Aorta (tissue), 5 donors: ENCODE data around the gene KCNAB2. TPM values are rescaled to one million over a fixed set of nuclear protein-coding genes. Genes with fewer than 3 reads are reported as not detected.

Source experiments
- ATAC-seq: fragments of 200-7000 bp; cut with Tn5 transposase; one replicate; pipeline ENCODE4 v1.9.1; 2022; ENCODE audit warnings: moderate library complexity; ENCODE audit not compliant: low FRiP score
- DNase-seq, 2 donors: peaks; one replicate each; pipeline ENCODE4 v3.0.0-alpha.2; 2020
- H3K27ac ChIP-seq, 2 donors: one replicate each; pipeline ENCODE4 v1.5.1; 2013; ENCODE audit warnings: low read length in 2 of 2, mild to moderate bottlenecking in 2 of 2, moderate library complexity in 2 of 2, control low read depth in 1 of 2, inconsistent platforms in 1 of 2, low read depth in 1 of 2
- H3K27me3 ChIP-seq, 2 donors: one replicate each; pipeline ENCODE4 v1.6.1; 2013; ENCODE audit warnings: control low read depth in 1 of 2, low read length in 1 of 2, mild to moderate bottlenecking in 1 of 2, moderate library complexity in 1 of 2; ENCODE audit not compliant: insufficient read depth in 2 of 2, control insufficient read depth in 1 of 2
- H3K36me3 ChIP-seq, 2 donors: one replicate each; pipeline ENCODE4 v1.6.1; 2013; ENCODE audit warnings: control low read depth in 1 of 2, low read length in 1 of 2, mild to moderate bottlenecking in 1 of 2; ENCODE audit not compliant: insufficient read depth in 2 of 2, control insufficient read depth in 1 of 2
- H3K4me1 ChIP-seq, 2 donors: one replicate each; pipeline ENCODE4 v1.6.1; 2013; ENCODE audit warnings: low read length in 2 of 2, control low read depth in 1 of 2, mild to moderate bottlenecking in 1 of 2, moderate library complexity in 1 of 2; ENCODE audit not compliant: insufficient read depth in 2 of 2, control insufficient read depth in 1 of 2
- H3K4me3 ChIP-seq, 2 donors: one replicate each; pipeline ENCODE4 v1.5.1; 2013; ENCODE audit warnings: low read length in 2 of 2, control low read depth in 1 of 2, mild to moderate bottlenecking in 1 of 2
- H3K9me3 ChIP-seq: one replicate; pipeline ENCODE4 v1.6.1; 2013; ENCODE audit warnings: mild to moderate bottlenecking, low read length; ENCODE audit not compliant: control insufficient read depth
- WGBS, 2 donors: extraction: QIAGEN DNeasy Blood & Tissue Kit; methylation state at CpG; one replicate each; pipeline ENCODE4 v1.1.7; 2013; 5-methylcytosine and 5-hydroxymethylcytosine counted together
- intact Hi-C, 2 donors: fragments of 100-400 bp; cut with DNase I; formaldehyde crosslinking; loops; one replicate each; pipeline versions ENCODE4 v1.14.2 to v1.15.0; 2022
- polyA plus RNA-seq, 2 donors: library from polyadenylated mRNA; stranded (reverse); fragments of 200-250 nt; gene quantifications; one replicate each; pipeline ENCODE4 v1.2.3, GENCODE V29; 2013
- total RNA-seq, 2 donors: library from RNA; stranded (reverse); fragmentation: NEBNext Ultra II Directional; extraction: Animal tissue kit (Norgen Biotek cat#: 25700); gene quantifications; one replicate each; pipeline ENCODE4 v1.2.1, GENCODE V29; 2021
- donor health status: healthy with polysubstance abuse.
- donor health status: Bipolar disorder and iron deficiency.
- donor health status: DM: no; HTN: no; CAD: no.
- donor health status: DM: no; HTN: no; CAD: no.
- donor health status: DM: yes; HTN: yes; CAD: no.

The KCNAB2 gene
- total and polyA plus RNA-seq, 4 donors = 5.5 to 36.2 (median 11.9) TPM

GRCh38 chr1:6044481-6045109 lies 1.1 kb upstream of the KCNAB2 start:
- no peaks in the 10 kb centered on the region for H3K27me3 ChIP-seq
- DNase-seq (no peak), ATAC-seq (no peak)
- intact Hi-C loops = no loop called here
- H3K36me3 ChIP-seq = no peaks in the 10 kb centered on the region
- H3K9me3 ChIP-seq = no peaks in the 10 kb centered on the region
- H3K4me1 ChIP-seq = no peaks in the 10 kb centered on the region
- no peak overlapping the region for H3K27ac ChIP-seq
- no peak overlapping the region for H3K4me3 ChIP-seq
- WGBS, 2 donors = 73 to 82% methylated on average over 11 of the region's 11 CpGs

DNA sequence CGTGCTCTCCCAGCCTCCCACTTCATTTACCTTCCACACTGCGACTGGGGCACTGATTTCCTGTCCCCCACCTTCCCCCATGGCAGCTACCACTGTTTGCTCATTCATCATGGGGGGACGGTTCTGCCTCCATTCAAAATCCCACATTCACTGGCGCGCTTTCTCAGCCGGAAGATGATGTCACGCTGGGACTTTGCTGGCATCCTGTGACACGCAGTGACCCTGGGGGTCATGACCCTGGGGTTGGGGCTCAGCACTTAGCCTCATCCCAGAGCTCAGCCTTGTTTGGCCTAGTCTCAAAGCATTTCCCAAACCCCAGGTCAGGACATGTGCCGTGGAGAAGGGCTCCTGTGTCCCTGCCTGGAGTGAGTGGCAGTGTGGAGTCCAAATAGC lies 582 bp upstream of the KCNAB2 start:
- WGBS, 2 donors = 44 to 52% methylated on average over 9 of the region's 9 CpGs
- intact Hi-C loops = no loop called here
- no peak for ATAC-seq

DNA sequence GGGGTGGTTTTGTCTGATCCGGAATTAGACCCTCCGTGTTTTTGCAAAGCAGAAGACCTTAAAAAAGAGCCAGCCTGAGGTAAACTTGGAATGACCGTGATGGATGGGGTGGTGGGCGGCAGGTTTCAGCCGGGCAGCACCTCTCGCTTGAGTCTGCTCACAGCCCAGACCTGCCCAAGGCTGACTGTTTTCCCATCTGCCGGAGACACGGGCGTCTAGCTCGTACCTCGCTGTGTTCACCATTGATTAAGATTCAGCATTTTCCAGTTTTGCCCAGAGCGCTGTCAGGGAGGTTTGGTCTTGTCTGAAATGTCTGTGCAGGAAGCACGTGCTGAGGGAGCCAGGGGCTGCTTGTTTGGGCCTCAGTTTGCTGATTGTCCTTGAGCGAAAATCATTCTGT lies 591 bp downstream of the KCNAB2 start:
- no peaks in the 10 kb centered on the region for H3K36me3 ChIP-seq
- ATAC-seq (no peak), DNase-seq (no peak)
- no peak overlapping the region for H3K4me3 ChIP-seq
- no peaks in the 10 kb centered on the region for H3K27me3 ChIP-seq
- intact Hi-C loops = no loop called here
- no peaks in the 10 kb centered on the region for H3K4me1 ChIP-seq
- H3K9me3 ChIP-seq = no peaks in the 10 kb centered on the region
- no peak overlapping the region for H3K27ac ChIP-seq
- 62 to 65% methylated on average over 14 of the region's 14 CpGs for WGBS, 2 donors

More for the DNA sequence above, 582 bp upstream of the KCNAB2 start:
- Histone ChIP-seq H3K9me3 (no peaks in the 10 kb centered on the region), H3K4me3 (no peak overlapping the region), H3K27me3 (no peaks in the 10 kb centered on the region), H3K27ac (no peak overlapping the region), H3K4me1 (no peaks in the 10 kb centered on the region), H3K36me3 (no peaks in the 10 kb centered on the region)
- no peak for DNase-seq

- Histone ChIP-seq H3K27me3 (no peaks in the 10 kb centered on the region), H3K4me1 (no peaks in the 10 kb centered on the region), H3K27ac (no peak overlapping the region), H3K36me3 (no peaks in the 10 kb centered on the region), H3K4me3 (no peak overlapping the region), H3K9me3 (no peaks in the 10 kb centered on the region)
- WGBS, 2 donors = 85% methylated on average over 12 to 14 of the region's 14 CpGs
- ATAC-seq = no peak
- intact Hi-C loops = no loop called here
- DNase-seq = no peak
These were observed 2.6 kb downstream of the KCNAB2 start for GRCh38 chr1:6048179-6048867.

DNA sequence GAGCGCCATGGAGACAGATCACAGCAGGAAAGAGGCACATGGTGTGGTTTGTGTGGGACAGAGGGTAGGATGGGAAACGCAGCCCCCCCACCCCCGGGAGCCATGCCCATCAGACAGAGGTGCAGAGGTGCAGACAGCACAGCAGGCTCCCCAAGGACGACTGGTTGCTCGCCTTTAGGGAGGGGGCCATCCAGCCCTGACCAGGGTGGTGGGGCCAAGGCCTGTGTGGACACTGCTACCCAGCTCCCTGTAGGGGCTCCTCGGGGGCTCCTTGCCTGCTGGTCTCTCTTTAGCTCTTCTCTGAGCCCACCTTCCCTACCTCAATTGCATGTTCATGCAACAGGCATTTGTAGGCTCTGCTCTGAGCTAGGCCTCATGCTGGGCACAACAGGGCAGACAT lies 3.7 kb downstream of the KCNAB2 start:
- WGBS, 2 donors = 77 to 81% methylated on average over 6 of the region's 6 CpGs
- ATAC-seq (no peak), DNase-seq (no peak)
- H3K36me3 ChIP-seq = no peaks in the 10 kb centered on the region
- no peak overlapping the region for H3K4me3 ChIP-seq
- H3K27ac ChIP-seq = no peak overlapping the region
- intact Hi-C loops = no loop called here
- no peaks in the 10 kb centered on the region for H3K27me3 ChIP-seq
- H3K4me1 ChIP-seq = no peaks in the 10 kb centered on the region
- H3K9me3 ChIP-seq = no peaks in the 10 kb centered on the region

DNA sequence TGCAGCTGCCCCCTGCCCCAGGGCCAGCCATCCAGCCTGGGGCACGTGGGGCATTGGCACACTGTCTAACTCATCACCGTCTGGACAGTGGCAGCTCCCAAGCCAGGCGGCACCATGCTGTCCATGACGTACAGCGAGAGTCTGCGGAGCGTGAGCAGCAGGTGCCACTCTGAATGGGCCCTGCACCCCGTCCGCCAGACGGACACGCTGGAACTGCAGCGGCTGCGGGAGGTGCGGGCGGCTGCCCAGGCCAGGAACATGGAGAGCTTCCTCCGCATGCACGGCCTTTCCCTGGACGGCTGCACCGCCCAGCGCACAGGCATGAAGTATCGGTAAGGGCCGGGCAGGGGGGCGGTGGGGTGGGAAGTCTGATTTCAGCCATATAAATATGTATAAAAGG lies 5.7 kb downstream of the KCNAB2 start:
- Histone ChIP-seq H3K9me3 (no peaks in the 10 kb centered on the region), H3K4me3 (no peak overlapping the region), H3K36me3 (no peaks in the 10 kb centered on the region), H3K27me3 (no peaks in the 10 kb centered on the region), H3K4me1 (no peaks in the 10 kb centered on the region), H3K27ac (no peak overlapping the region)
- 94 to 95% methylated on average over 23 of the region's 23 CpGs for WGBS, 2 donors
- ATAC-seq = no peak
- intact Hi-C loops = loop anchor here in 1 of 2 donors (10.0 kb wide), 1 partner anchor 193 kb away; the partner anchor contains the start of gene HES3
- peak in 1 of 2 donors; percentile 23 for DNase-seq

DNA sequence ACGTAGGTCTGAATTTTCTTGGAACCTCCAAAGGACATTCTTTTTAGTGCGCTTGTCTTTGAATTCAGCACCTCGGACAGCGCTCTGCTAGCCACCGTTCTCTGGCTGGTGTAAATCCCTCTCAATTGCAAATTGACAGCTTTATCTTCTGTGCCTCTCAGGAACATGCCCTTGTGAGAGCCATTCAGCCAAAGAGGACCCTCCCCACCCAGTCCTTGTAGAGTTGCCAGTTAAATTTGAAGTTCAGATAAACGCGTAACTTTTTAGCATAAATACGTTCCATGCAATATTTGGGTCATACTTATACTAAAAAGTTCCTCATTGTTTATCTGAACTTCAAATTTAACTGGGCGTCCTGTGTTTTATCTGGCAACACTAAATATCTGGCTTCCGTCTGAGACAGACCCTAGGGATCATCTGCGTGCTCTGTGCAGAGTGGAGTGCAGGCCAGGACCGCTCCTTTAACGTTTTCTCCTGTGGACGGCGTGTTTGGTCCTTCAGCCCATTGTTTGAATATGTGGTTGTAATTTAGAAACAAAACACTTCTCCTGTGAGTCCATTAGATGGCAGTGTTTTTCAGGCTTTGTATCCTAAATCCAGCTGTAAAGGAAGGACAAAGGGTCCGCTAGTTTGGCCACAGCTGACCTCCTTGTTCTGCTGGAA lies 7.0 kb downstream of the KCNAB2 start:
- no peak overlapping the region for H3K4me3 ChIP-seq
- no peaks in the 10 kb centered on the region for H3K9me3 ChIP-seq
- ATAC-seq (peak; percentile 53), DNase-seq (peak; percentile 69 to 87)
- no peaks in the 10 kb centered on the region for H3K4me1 ChIP-seq
- WGBS, 2 donors = 4% methylated on average over 16 of the region's 16 CpGs
- intact Hi-C loops = loop anchor here (2.0 to 10.0 kb wide), 2 partner anchors 192 kb away; partner anchors contain the start of gene HES3 (in 2 of the 2)
- H3K27ac ChIP-seq = no peak overlapping the region
- no peaks in the 10 kb centered on the region for H3K36me3 ChIP-seq
- H3K27me3 ChIP-seq = no peaks in the 10 kb centered on the region

DNA sequence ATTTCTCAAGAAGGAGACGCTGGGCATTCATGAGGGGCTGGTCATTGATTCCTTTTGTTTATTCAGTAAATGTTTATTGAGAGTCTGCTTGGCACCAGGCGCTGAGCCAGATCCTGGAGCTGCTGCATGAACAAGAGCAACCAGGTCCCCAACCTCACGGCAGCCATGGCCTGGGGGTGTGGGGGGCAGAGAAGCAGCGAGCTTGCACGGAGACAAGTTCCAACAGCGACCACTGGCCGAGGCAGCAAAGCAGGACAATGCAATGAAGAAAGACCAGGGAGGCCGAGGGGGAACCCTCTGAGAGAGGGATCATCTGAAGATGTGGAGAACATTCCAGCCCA lies 7.5 kb downstream of the KCNAB2 start:
- 10 to 20% methylated on average over 8 of the region's 8 CpGs for WGBS, 2 donors
- DNase-seq (peak in 1 of 2 donors; percentile 49), ATAC-seq (no peak)
- H3K4me1 ChIP-seq = no peaks in the 10 kb centered on the region
- H3K9me3 ChIP-seq = no peaks in the 10 kb centered on the region
- H3K4me3 ChIP-seq = no peak overlapping the region
- no peaks in the 10 kb centered on the region for H3K36me3 ChIP-seq
- H3K27ac ChIP-seq = no peak overlapping the region
- intact Hi-C loops = loop anchor here (2.0 to 10.0 kb wide), 2 partner anchors 192 kb away; partner anchors contain the start of gene HES3 (in 2 of the 2)
- H3K27me3 ChIP-seq = no peaks in the 10 kb centered on the region
